Measurements from ENCODE around the gene RFX4. TPM values are rescaled to one million over a fixed set of nuclear protein-coding genes. Genes with fewer than 3 reads are reported as not detected.

RFX4 gene
- total RNA-seq, 1 donor from 2014 or later = 2.9 TPM

- DNase-seq (ENCODE audit: low spot score in 2 of 2) = peak in 1 of 2 donors; percentile 18
Measured at GRCh38 chr12:106644335-106645073, 61.7 kb downstream of the RFX4 start.

GRCh38 chr12:106645074-106645421 is 62.2 kb downstream of the RFX4 start:
- peak; percentile 46 to 51 for DNase-seq (ENCODE audit: low spot score in 2 of 2)
- FAIRE-seq = no peak

More at GRCh38 chr12:106644335-106645073, 61.7 kb downstream of the RFX4 start:
- no peak for FAIRE-seq

GRCh38 chr12:106645465-106646330 is 62.9 kb downstream of the RFX4 start:
- DNase-seq (ENCODE audit: low spot score in 2 of 2) (no peak), FAIRE-seq (no peak)

DNA sequence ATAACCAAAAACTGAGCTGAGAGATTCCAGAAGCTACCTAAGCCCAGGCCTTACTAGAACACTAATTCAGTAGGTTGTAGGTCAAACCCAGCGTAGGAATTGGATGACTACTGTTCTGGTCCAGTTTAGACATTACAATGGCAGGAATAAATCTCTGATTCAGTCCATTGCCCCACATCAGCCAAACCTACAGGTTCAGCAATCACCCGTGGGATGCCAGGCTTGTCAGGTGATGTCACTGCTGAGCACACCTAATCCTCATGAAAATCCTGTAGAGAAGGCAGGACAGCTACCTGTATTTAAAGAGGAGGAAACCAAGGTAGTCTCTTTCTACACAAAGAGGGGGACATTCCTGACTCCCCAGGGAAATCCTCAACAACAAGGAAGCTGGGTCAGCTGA is 63.7 kb downstream of the RFX4 start:
- no peak for DNase-seq (ENCODE audit: low spot score in 2 of 2)
- no peak for FAIRE-seq

- FAIRE-seq = no peak
Measured at GRCh38 chr12:106647793-106648514, 65.2 kb downstream of the RFX4 start.

DNA sequence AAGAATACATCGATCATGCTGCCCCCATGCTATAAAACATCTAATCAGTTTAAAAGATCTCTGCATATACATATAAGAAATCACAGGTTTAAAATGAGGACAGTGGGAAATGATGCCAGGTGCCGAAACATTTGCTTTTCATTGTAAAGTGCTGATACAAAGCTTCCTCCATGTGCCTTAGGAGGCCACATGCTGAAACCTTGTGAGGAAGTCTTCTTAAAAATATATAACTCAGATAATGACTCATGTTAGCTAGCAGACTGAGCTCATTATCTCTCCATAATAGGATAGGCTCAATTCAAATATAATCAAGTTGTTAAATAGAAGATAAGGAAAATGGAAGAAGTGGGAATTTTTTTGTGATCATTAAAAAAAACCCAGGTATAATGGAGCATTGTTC is 65.9 kb downstream of the RFX4 start:
- DNase-seq (ENCODE audit: low spot score in 2 of 2) (no peak), FAIRE-seq (no peak)

More at GRCh38 chr12:106647793-106648514, 65.2 kb downstream of the RFX4 start:
- no peak for DNase-seq (ENCODE audit: low spot score in 2 of 2)

- no peak for DNase-seq (ENCODE audit: low spot score in 2 of 2)
- no peak for FAIRE-seq
Measured at GRCh38 chr12:106651552-106651951, 68.7 kb downstream of the RFX4 start.

- DNase-seq (ENCODE audit: low spot score in 2 of 2) = no peak
- no peak for FAIRE-seq
Measured at GRCh38 chr12:106652510-106653015, 69.8 kb downstream of the RFX4 start.

DNA sequence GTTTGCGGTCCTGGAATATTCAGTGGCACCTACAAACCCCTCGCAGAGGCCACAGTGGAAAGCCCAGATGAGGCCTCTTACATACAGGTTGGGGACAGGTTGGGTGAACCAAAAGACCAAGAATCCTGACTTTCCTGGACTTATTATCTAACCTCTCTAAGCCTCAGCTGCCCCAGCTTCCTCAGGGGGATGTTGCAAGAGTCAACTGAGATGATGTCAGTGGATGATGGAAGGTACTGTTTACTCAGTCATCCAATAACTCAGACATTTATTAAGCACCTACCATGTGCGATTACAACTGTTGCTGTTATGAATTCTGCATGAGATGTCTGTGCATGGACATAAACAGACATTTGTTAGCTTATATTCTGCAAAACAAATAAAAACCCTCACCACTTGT is 72.8 kb downstream of the RFX4 start:
- no peak for FAIRE-seq
- DNase-seq (ENCODE audit: low spot score in 2 of 2) = no peak

- FAIRE-seq (no peak), DNase-seq (ENCODE audit: low spot score in 2 of 2) (no peak)
Measured at GRCh38 chr12:106657488-106657887, 74.7 kb downstream of the RFX4 start.

- no peak for FAIRE-seq
Measured at GRCh38 chr12:106663385-106663784, 80.6 kb downstream of the RFX4 start.

GRCh38 chr12:106669216-106669615 is 86.4 kb downstream of the RFX4 start:
- no peak for FAIRE-seq

More at GRCh38 chr12:106663385-106663784, 80.6 kb downstream of the RFX4 start:
- no peak for DNase-seq (ENCODE audit: low spot score in 2 of 2)

DNA sequence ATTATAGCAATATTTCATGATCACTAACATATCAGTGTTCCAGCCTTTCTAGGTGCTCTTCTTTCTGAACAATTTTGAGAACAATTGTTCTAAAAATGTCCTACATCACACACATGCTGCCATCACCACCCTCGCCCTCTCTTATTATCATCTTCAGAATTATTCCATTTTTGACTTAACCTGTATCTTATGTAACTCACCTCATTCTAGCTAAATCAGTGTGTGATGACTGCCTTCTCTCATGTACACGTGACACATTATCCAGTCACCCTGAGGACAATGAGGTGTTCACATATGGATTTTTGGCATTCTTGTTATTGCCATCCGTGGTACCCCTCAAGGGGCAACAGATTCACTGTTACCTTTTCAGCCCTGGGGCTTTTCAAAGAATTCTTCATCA is 87.3 kb downstream of the RFX4 start:
- DNase-seq (ENCODE audit: low spot score in 2 of 2) (no peak), FAIRE-seq (no peak)

More at GRCh38 chr12:106669216-106669615, 86.4 kb downstream of the RFX4 start:
- no peak for DNase-seq (ENCODE audit: low spot score in 2 of 2)

DNA sequence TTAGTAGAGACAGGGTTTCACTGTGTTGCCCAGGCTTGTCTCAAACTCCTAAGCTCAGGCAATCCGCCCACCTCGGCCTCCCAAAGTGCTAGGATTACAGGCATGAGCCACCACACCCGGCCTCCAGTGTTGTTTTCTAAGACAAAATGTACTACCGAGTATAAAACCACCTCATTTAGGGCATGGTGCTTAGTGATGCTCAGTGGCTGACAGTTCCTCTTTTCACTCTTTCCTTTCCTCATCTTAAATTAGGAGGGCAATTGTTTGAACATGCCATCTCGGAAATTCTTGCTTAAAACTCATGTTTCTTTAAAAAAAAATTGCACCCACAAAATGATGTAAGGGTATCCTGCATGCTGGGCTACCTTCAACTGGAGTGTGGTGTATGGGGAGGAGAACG is 89.0 kb downstream of the RFX4 start:
- no peak for FAIRE-seq
- no peak for DNase-seq (ENCODE audit: low spot score in 2 of 2)

- DNase-seq (ENCODE audit: low spot score in 2 of 2) = no peak
- no peak for FAIRE-seq
Measured at GRCh38 chr12:106672314-106673025, 89.7 kb downstream of the RFX4 start.

- DNase-seq (ENCODE audit: low spot score in 2 of 2) (no peak), FAIRE-seq (no peak)
Measured at GRCh38 chr12:106673141-106673540, 90.3 kb downstream of the RFX4 start.

DNA sequence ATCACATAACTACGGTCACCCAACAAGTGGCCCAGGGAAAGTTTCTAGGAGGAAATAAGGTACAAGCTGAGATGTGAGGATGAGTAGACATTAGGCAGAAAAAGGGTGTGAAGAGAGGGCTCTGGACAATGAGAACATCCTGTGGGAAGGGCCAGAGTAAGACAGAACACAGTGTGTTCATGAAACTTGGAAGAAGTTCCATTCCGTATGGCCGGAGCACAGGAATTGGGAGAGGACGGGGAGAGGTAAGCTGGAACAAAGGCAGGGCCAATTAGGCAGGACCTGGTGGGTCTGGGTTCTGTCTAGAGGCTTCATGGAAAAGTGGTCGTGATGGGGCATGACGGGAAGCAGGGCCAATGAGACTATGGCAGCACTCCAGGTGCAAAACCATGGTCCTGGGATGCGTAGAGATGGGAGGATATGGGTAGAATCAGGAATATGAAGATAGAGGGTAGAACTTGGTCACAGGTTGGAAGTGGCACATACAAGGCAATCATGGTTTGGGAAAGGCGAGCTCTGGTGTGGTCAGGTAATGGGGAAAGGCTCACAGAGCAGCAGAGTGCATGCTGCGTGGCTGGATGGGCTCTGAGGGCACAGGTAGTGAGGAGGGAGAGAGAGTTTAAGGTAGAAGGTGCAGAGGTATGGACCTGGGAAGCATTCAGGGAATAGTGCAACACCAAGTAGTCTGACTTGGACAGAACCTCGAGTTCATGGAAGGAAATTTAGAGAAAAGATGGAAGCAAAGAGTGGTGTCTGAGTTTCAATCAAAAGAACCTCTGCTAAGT is 93.0 kb downstream of the RFX4 start:
- DNase-seq (ENCODE audit: low spot score in 2 of 2) (no peak), FAIRE-seq (no peak)

DNA sequence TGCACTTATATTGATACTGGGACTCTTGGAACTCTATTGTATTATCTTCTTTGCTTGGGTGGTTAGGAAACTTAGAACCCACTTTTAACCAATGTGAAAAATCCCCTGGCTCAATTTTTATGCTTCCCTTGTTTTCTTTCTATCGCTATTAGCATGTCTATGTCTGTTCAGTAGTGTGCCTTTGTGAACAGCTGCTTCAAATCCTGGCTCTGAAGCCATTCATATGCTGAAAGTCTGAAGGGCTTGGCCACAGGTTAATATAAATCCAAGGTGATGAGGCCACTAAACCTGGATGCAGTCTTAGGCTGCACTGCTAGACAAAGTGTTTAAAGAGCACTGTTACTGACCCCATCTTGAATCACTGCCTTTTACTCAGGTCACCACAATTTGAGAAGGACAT is 96.8 kb downstream of the RFX4 start:
- DNase-seq (ENCODE audit: low spot score in 2 of 2) (no peak), FAIRE-seq (no peak)

DNA sequence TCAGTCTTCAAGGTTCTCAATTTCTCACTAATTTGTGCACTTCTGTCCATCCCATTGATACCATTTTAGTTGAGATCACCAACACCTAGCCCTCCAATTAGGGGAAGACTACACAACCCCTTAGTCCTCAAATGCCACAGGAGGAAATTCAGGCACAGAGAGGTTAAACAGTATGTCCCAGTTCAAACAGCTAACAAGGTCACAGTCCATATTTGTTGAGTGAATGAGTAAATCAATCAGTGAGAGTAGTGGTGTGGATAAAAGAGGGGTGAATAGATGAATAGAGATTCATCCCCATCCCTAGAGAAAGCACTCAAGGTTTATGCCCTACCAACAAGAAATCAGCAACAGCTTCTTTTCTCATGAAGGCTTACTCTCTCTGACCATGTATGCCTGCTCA is 97.5 kb downstream of the RFX4 start:
- DNase-seq (ENCODE audit: low spot score in 2 of 2) (no peak), FAIRE-seq (no peak)

Measured in frontal cortex (tissue), 4 donors.